A549 treated with Hydrocortisone at 1 μM for 4 hours (cell line): Measurements from ENCODE around the gene PSG4. TPM values are rescaled to one million over a fixed set of nuclear protein-coding genes. Genes with fewer than 3 reads are reported as not detected.

ENCODE experiments used
- total RNA-seq: library from RNA; stranded (reverse); fragments of 200-300 nt; extraction: Qiagen RNA extraction; gene quantifications from 5 replicates; pipeline ENCODE4 v1.2.3, GENCODE V29; 2022

The PSG4 gene
- 0.56 to 0.91 TPM (median 0.74 TPM) in 5 replicates for total RNA-seq

GRCh38 chr19:43205471-43206105, at the start of gene PSG4:
PSG4 (minus strand) TSS chr19:43205638; CDS start chr19:43205536, 102 bp downstream.

DNA sequence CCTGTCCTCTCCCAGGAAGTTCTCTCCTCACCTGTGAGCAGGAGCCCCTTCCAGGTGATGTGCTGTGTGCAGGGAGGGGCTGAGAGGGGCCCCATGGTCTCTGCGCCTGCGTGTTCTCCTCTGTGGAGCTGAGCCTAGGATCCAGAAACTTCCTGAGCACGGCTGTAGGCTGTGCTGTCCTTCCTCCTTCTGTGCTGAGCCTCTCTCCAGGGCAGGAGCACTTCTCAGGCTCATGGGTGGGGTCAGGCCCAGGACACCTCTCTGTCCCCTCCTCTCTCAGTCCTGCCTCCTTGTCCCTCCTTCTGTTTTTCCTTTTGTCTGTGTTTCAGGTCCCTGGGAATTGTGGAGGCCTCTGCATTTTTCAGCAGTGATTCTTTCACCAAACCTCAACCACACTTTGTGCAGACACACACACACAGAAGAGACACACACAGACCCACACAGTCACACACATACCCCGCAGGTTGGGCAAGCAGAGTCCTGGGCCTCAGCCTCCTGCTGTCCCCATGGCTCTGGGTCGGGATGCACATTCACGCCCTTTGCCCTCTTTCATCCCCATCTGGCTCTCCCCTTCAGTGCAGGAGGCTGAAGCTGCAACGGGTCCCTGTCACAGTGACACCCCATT, 19.0 kb downstream of the PSG4 start, which contains the start of gene PSG5:
TSS of gene PSG5 (minus strand) at position 226 of the 625 bp plus-strand sequence. CDS start at position 95, 131 bp downstream.

Other genes with a start within 250 kb of the PSG4 start
- not detected in 5 replicates for gene PSG11, start 179.2 kb downstream of the PSG4 start, total RNA-seq
- gene PSG2, start 122.9 kb downstream of the PSG4 start, total RNA-seq = 0.05 TPM in 1 of 5 replicates, not detected in the others
- 0.40 to 0.95 TPM (median 0.58 TPM) in 5 replicates for gene PSG5, start 19.1 kb downstream of the PSG4 start, total RNA-seq
- gene PSG9, start 63.9 kb upstream of the PSG4 start, total RNA-seq = 0.05 to 0.16 TPM (median 0.11 TPM) in 4 of 5 replicates, not detected in the other
- 0.07 to 0.11 TPM (median 0.08 TPM) in 4 of 5 replicates, not detected in the other for gene CD177, start 148.0 kb upstream of the PSG4 start, total RNA-seq
- not detected in 5 replicates for gene TEX101, start 209.3 kb upstream of the PSG4 start, total RNA-seq